Stomach (tissue), 9 donors: ENCODE results near the gene TRIM41. TPM values are rescaled to one million over a fixed set of nuclear protein-coding genes. Genes with fewer than 3 reads are reported as not detected.
A peak's percentile ranks its signal among the peaks of the same experiment; 100 is the strongest.

Source experiments
- DNase-seq, 2 donors: peaks; one replicate each; pipeline versions ENCODE4 v3.0.0 to v3.0.0-alpha.2; 2013 to 2019
- H3K27ac ChIP-seq, 5 donors: fragments of 200-600 bp in 4 of 5; sonication (generic) in 4 of 5; one replicate each; pipeline ENCODE4 v1.5.1; 2013 to 2019; ENCODE audit warnings: mild to moderate bottlenecking in 1 of 5, moderate library complexity in 1 of 5
- H3K27me3 ChIP-seq, 3 donors: fragments of 200-600 bp; sonication (generic); one replicate each; pipeline ENCODE4 v1.5.1; 2017 to 2019; ENCODE audit warnings: mixed run types in 1 of 3
- H3K36me3 ChIP-seq, 4 donors: fragments of 200-600 bp; sonication (generic); 1 replicate in 3 of 4; 2 replicates in 1 of 4; pipeline ENCODE4 v1.5.1; 2016 to 2019
- H3K4me1 ChIP-seq, 4 donors: fragments of 200-600 bp; sonication (generic); one replicate each; pipeline ENCODE4 v1.5.1; 2016 to 2019
- H3K4me3 ChIP-seq, 4 donors: fragments of 200-600 bp; sonication (generic) in 3 of 4; one replicate each; pipeline ENCODE4 v1.5.1; 2016 to 2019; ENCODE audit warnings: mild to moderate bottlenecking in 1 of 4
- H3K9me3 ChIP-seq, 4 donors: fragments of 200-600 bp; sonication (generic); one replicate each; pipeline ENCODE4 v1.5.1; 2016 to 2019
- EP300 ChIP-seq: sonication (generic); formaldehyde crosslinking; IDR thresholded peaks from one replicate; pipeline ENCODE4 v1.6.1; 2017; ENCODE audit warnings: antibody characterized with exemption
- POLR2A ChIP-seq, 4 donors: fragments of 450-650 bp; IDR thresholded peaks; one replicate each; pipeline ENCODE4 v1.6.1; 2016; ENCODE audit warnings: antibody characterized with exemption in 4 of 4, control low read depth in 2 of 4, mild to moderate bottlenecking in 1 of 4, moderate library complexity in 1 of 4
- POLR2AphosphoS5 ChIP-seq, 3 donors: sonication (generic); formaldehyde crosslinking; IDR thresholded peaks; one replicate each; pipeline ENCODE4 v1.6.1; 2016; ENCODE audit warnings: antibody characterized with exemption in 3 of 3
- WGBS, 5 donors: extraction: QIAGEN DNeasy Blood & Tissue Kit in 3 of 5; methylation state at CpG; one replicate each; pipeline versions ENCODE4 v1.1.5 to v1.1.7; 2013 to 2018; 5-methylcytosine and 5-hydroxymethylcytosine counted together
- intact Hi-C: fragments of 100-400 bp; cut with DNase I; formaldehyde crosslinking; loops from one replicate; pipeline ENCODE4 v1.15.1; 2023; ENCODE audit warnings: low total_unique reads
- polyA plus RNA-seq, 3 donors: library from polyadenylated mRNA; stranded (reverse); fragments of 200-250 nt; gene quantifications; one replicate each; pipeline ENCODE4 v1.2.3, GENCODE V29; 2013
- total RNA-seq, 5 donors: library from RNA; depleted of rRNA; stranded (reverse); fragments of >200 nt; gene quantifications; one replicate each; pipeline versions ENCODE4 v1.1.0 to v1.2.3, GENCODE V29; 2014 to 2016
- TF ChIP-seq, protein P1 (sequence below), 7 experiments: fragments of 450-650 bp in 4 of 7; fragments of 200-600 bp in 3 of 7; sonication (generic) in 3 of 7; IDR thresholded peaks; one replicate each; pipeline ENCODE4 v1.5.1; 2016 to 2019; ENCODE audit warnings: antibody characterized with exemption in 7 of 7, control low read depth in 2 of 7, mild to moderate bottlenecking in 1 of 7
- donor health status: healthy with polysubstance abuse.
- donor health status: Bipolar disorder and iron deficiency.
- donor health status: healthy.

TRIM41 gene
- total and polyA plus RNA-seq, 8 donors: 2.3 to 70.4 (median 16.0) TPM

DNA sequence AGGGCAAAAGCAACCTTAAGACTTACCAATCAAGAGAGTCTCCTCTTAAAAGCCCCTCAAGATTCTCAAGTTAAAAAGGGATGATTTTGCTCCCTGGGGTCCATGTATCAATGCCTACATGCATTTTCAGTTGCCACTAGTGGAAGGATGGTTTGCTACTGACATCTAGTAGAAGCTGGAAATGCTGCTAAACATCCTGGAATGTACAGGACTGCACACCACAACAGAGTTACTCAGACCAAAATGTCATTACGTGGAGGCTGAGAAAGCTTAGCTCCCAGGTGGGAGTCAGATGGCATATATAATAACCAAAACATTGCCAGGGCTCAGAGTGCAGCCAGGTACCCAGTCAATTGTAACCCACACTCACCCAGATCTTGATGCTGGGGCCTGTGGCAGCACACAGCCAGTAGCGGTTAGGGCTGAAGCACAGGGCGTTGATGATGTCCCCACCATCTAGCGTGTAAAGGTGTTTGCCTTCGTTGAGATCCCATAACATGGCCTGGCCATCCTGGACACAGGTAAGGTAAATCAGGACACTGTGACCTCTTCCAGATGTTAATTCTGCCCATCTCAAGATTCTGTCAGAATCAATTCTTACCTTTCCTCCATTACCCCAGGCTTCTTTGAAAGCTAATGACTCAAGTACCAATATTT lies 14.8 kb downstream of the TRIM41 start:
- intact Hi-C loops: no loop called here
- H3K9me3 ChIP-seq: no peaks in the 10 kb centered on the region
- H3K4me1 ChIP-seq: peaks cover 19 to 49% (median 35%) of the 10 kb centered on the region in 4 donors
- 90 to 96% (median 91%) methylated on average over 5 of the region's 5 CpGs for WGBS, 5 donors
- no peak for DNase-seq
- TF ChIP-seq POLR2A (IDR thresholded peaks at IDR 0.05) (no peak), EP300 (no peak), POLR2AphosphoS5 (IDR thresholded peaks at IDR 0.05) (no peak)
- H3K4me3 ChIP-seq: no peak overlapping the region
- H3K27ac ChIP-seq: no peak overlapping the region
- no peaks in the 10 kb centered on the region for H3K27me3 ChIP-seq
- H3K36me3 ChIP-seq: peaks cover 91 to 98% (median 95%) of the 10 kb centered on the region in 4 donors

- Histone ChIP-seq H3K27ac (peak overlapping the region in 1 of 5 donors; percentile 5), H3K27me3 (no peaks in the 10 kb centered on the region), H3K36me3 (peaks cover 81 to 85% (median 82%) of the 10 kb centered on the region in 4 donors), H3K4me1 (peaks cover 19 to 49% (median 37%) of the 10 kb centered on the region in 4 donors), H3K9me3 (no peaks in the 10 kb centered on the region), H3K4me3 (no peak overlapping the region)
- intact Hi-C loops: no loop called here
- 85 to 92% (median 91%) methylated on average over 9 of the region's 9 CpGs for WGBS, 5 donors
- no peak for TF ChIP-seq EP300
- TF ChIP-seq POLR2A (IDR thresholded peaks at IDR 0.05): no peak
- no peak for TF ChIP-seq POLR2AphosphoS5 (IDR thresholded peaks at IDR 0.05)
- TF ChIP-seq, protein P1, sequence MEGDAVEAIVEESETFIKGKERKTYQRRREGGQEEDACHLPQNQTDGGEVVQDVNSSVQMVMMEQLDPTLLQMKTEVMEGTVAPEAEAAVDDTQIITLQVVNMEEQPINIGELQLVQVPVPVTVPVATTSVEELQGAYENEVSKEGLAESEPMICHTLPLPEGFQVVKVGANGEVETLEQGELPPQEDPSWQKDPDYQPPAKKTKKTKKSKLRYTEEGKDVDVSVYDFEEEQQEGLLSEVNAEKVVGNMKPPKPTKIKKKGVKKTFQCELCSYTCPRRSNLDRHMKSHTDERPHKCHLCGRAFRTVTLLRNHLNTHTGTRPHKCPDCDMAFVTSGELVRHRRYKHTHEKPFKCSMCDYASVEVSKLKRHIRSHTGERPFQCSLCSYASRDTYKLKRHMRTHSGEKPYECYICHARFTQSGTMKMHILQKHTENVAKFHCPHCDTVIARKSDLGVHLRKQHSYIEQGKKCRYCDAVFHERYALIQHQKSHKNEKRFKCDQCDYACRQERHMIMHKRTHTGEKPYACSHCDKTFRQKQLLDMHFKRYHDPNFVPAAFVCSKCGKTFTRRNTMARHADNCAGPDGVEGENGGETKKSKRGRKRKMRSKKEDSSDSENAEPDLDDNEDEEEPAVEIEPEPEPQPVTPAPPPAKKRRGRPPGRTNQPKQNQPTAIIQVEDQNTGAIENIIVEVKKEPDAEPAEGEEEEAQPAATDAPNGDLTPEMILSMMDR (IDR thresholded peaks at IDR 0.05): no peak
- no peak for DNase-seq
Measured at GRCh38 chr5:181239062-181239663, 16.1 kb downstream of the TRIM41 start.

GRCh38 chr5:181241393-181241975 lies 18.4 kb downstream of the TRIM41 start:
- Histone ChIP-seq H3K4me3 (peak overlapping the region in 2 of 4 donors; percentile 67 to 70), H3K9me3 (no peaks in the 10 kb centered on the region), H3K36me3 (peaks cover 58 to 62% (median 59%) of the 10 kb centered on the region in 4 donors), H3K27ac (peak overlapping the region in 3 of 5 donors; percentile 96 to 97 (median 96)), H3K27me3 (no peaks in the 10 kb centered on the region), H3K4me1 (peaks cover 36 to 66% (median 55%) of the 10 kb centered on the region in 4 donors)
- intact Hi-C loops: no loop called here
- peak in 1 of 2 donors; percentile 34 for DNase-seq
- TF ChIP-seq POLR2AphosphoS5 (IDR thresholded peaks at IDR 0.05): peak in 1 of 3 donors; percentile 13
- TF ChIP-seq, protein P1 (IDR thresholded peaks at IDR 0.05): no peak
- WGBS, 5 donors: 21 to 30% (median 29%) methylated on average over 6 of the region's 6 CpGs

GRCh38 chr5:181242031-181242451 lies 19.0 kb downstream of the TRIM41 start:
- Histone ChIP-seq H3K36me3 (peaks cover 53 to 57% (median 53%) of the 10 kb centered on the region in 4 donors), H3K9me3 (no peaks in the 10 kb centered on the region), H3K27ac (peak overlapping the region in 4 of 5 donors; percentile 96 to 98 (median 96)), H3K4me1 (peaks cover 36 to 66% (median 55%) of the 10 kb centered on the region in 4 donors), H3K4me3 (peak overlapping the region; percentile 64 to 89 (median 68)), H3K27me3 (no peaks in the 10 kb centered on the region)
- TF ChIP-seq, protein P1 (IDR thresholded peaks at IDR 0.05): no peak
- TF ChIP-seq EP300: no peak
- TF ChIP-seq POLR2A (IDR thresholded peaks at IDR 0.05): no peak
- TF ChIP-seq POLR2AphosphoS5 (IDR thresholded peaks at IDR 0.05): no peak
- intact Hi-C loops: no loop called here
- WGBS, 5 donors: 22 to 35% (median 26%) methylated on average over 6 of the region's 6 CpGs
- DNase-seq: no peak
